SK-N-SH treated with all-trans-retinoic acid at 6 μM for 48 hours (cell line): Measurements from ENCODE around the gene DNAH2.

Experiments
- PATZ1 ChIP-seq: fragments of 250-450 bp; sonication (Bioruptor Pico); IDR thresholded peaks from 2 replicates; pipeline ENCODE4 v1.8.0; 2020; ENCODE audit warnings: mild to moderate bottlenecking, moderate library complexity, borderline replicate concordance
- PPARA ChIP-seq: fragments of 250-450 bp; sonication (Bioruptor Pico); IDR thresholded peaks from 2 replicates; pipeline ENCODE4 v1.5.0; 2020; ENCODE audit warnings: mild to moderate bottlenecking, borderline replicate concordance
- TCF4 ChIP-seq: fragments of 250-450 bp; sonication (Bioruptor Pico); IDR thresholded peaks from 2 replicates; pipeline ENCODE4 v1.8.0; 2021; ENCODE audit warnings: mild to moderate bottlenecking, moderate library complexity, borderline replicate concordance
- ZC3H10 ChIP-seq: fragments of 250-450 bp; sonication (Bioruptor Pico); IDR thresholded peaks from 2 replicates; pipeline ENCODE4 v1.5.1; 2021; ENCODE audit warnings: mild to moderate bottlenecking, moderate library complexity
- ZFP30 ChIP-seq: fragments of 450-650 bp; formaldehyde crosslinking; IDR thresholded peaks from 2 replicates; pipeline ENCODE4 v1.5.0; 2022; ENCODE audit warnings: mild to moderate bottlenecking, moderate library complexity
- ZNF8 ChIP-seq: fragments of 450-650 bp; formaldehyde crosslinking; IDR thresholded peaks from 2 replicates; pipeline ENCODE4 v1.5.0; 2020; ENCODE audit warnings: mild to moderate bottlenecking, moderate library complexity

- TF ChIP-seq TCF4 (CRISPR knock-in tag) (no peak), PPARA (CRISPR knock-in tag) (no peak), PATZ1 (CRISPR knock-in tag) (no peak), ZFP30 (CRISPR knock-in tag) (no peak), ZC3H10 (CRISPR knock-in tag) (no peak), ZNF8 (CRISPR knock-in tag) (no peak)
Observed at GRCh38 chr17:7687072-7687907, 30.3 kb upstream of the DNAH2 start, which contains the start of gene TP53.
